ENCODE measurements around the gene NR1I3.
"Not testable (repeated sequence)": the region's sequence is repeated elsewhere in the genome, so short reads cannot be mapped to it uniquely, and the experiment has no call there.

Gene NR1I3

GRCh38 chr1:161260376-161261260 lies 22.6 kb upstream of the NR1I3 start:
- TF ChIP-seq, protein P1, sequence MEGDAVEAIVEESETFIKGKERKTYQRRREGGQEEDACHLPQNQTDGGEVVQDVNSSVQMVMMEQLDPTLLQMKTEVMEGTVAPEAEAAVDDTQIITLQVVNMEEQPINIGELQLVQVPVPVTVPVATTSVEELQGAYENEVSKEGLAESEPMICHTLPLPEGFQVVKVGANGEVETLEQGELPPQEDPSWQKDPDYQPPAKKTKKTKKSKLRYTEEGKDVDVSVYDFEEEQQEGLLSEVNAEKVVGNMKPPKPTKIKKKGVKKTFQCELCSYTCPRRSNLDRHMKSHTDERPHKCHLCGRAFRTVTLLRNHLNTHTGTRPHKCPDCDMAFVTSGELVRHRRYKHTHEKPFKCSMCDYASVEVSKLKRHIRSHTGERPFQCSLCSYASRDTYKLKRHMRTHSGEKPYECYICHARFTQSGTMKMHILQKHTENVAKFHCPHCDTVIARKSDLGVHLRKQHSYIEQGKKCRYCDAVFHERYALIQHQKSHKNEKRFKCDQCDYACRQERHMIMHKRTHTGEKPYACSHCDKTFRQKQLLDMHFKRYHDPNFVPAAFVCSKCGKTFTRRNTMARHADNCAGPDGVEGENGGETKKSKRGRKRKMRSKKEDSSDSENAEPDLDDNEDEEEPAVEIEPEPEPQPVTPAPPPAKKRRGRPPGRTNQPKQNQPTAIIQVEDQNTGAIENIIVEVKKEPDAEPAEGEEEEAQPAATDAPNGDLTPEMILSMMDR (IDR thresholded peaks at IDR 0.05; ENCODE audit: control insufficient read depth, insufficient read depth, low read depth, low read length, missing control alignments) = no peak
- H3K4me3 ChIP-seq (ENCODE audit: control insufficient read depth, low read depth, low read length) = no peak overlapping the region
- no peak for DNase-seq (ENCODE audit: low read depth)

- DNase-seq (ENCODE audit: low read depth) = no peak
- TF ChIP-seq, protein P1 (IDR thresholded peaks at IDR 0.05; ENCODE audit: control insufficient read depth, insufficient read depth, low read depth, low read length, missing control alignments) = no peak
- no peak overlapping the region for H3K4me3 ChIP-seq (ENCODE audit: control insufficient read depth, low read depth, low read length)
These were observed 21.8 kb upstream of the NR1I3 start for GRCh38 chr1:161259765-161260164.

- H3K4me3 ChIP-seq (ENCODE audit: control insufficient read depth, low read depth, low read length) = no peak overlapping the region
- TF ChIP-seq, protein P1 (IDR thresholded peaks at IDR 0.05; ENCODE audit: control insufficient read depth, insufficient read depth, low read depth, low read length, missing control alignments) = no peak
- DNase-seq (ENCODE audit: low read depth) = no peak
These were observed 21.3 kb upstream of the NR1I3 start for GRCh38 chr1:161259345-161259702.

DNA sequence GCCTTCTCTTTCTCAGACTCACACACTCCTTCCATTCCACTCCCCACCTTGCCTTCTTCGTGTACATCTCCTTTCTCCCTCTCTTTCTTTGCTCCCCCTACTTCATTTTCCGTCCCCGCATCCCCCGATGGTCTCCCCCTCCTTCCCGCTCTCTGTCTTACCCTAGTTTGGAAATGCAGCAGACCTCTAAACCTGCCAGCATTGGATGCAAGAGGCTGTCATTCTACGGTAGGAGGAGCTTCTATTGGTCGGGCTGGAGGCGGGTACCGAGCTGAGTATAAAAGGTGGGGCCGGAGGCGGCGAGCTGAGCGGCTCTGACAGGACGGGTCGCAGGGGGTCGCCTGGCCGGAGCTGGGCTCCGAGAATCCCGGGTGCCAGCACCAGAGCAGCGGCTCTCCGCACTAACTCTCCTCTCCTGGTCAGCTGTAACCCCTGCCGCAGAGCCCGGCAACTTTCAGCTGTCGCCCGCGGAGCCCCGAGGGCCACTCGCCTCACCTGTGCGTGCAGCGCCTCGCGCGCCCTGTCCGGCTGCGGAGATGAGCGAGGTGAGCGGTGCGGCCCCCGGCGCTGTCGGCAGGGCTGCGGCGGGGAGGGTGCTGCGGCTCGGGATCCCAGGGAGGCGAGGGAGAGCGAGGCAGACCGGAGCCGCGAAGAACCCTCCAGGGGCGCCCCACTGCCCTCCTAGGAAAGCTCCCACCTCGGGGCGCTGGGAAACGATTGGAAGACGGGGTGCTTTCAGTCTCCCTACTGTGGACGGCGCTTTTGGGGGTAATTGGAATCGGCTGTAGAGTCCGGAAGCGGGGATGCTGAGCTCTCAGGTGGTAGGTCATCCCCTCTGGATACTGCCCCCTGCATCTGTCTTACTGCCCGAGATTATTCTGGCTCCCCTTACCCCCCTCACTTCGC lies 20.7 kb upstream of the NR1I3 start, which contains the start of gene PCP4L1:
Gene PCP4L1 (plus strand): TSS at position 307 of the 906 bp plus-strand sequence. CDS start 230 bp downstream, at position 537.
- TF ChIP-seq, protein P1 (IDR thresholded peaks at IDR 0.05; ENCODE audit: control insufficient read depth, insufficient read depth, low read depth, low read length, missing control alignments) = no peak
- peak within 1 kb of the TSS; percentile 43 for H3K4me3 ChIP-seq (ENCODE audit: control insufficient read depth, low read depth, low read length)
- no peak for DNase-seq (ENCODE audit: low read depth)

- not testable (repeated sequence) for DNase-seq (ENCODE audit: low read depth); H3K4me3 ChIP-seq (ENCODE audit: control insufficient read depth, low read depth, low read length)
These were observed 19.1 kb upstream of the NR1I3 start for GRCh38 chr1:161257109-161257508.

DNA sequence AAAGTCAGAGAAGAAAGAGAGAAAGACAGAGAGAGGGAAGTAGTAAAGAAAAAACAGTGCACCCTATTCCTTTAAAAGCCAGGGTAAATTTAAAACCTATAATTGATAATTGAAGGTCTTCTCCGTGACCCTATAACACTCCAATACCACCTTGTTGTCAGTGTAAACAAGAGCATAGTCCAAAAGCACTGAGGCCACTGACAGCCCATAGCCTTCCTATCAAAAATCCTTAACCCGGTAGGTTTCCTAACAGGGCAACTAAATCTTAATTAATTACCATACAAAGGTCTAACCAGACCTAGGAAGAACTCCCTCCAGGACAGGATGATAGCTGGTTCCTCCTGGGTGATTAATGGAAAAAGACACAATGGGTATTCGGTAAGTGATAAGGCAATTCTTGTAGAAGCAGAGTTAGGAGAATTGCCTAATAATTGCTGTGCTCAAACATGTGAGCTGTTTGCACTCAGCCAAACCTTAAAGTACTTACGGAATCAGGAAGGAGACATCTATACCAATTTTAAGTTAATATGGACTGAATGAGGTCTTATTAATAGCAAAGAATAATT lies 18.0 kb upstream of the NR1I3 start:
- H3K4me3 ChIP-seq (ENCODE audit: control insufficient read depth, low read depth, low read length); DNase-seq (ENCODE audit: low read depth): not testable (repeated sequence)

DNA sequence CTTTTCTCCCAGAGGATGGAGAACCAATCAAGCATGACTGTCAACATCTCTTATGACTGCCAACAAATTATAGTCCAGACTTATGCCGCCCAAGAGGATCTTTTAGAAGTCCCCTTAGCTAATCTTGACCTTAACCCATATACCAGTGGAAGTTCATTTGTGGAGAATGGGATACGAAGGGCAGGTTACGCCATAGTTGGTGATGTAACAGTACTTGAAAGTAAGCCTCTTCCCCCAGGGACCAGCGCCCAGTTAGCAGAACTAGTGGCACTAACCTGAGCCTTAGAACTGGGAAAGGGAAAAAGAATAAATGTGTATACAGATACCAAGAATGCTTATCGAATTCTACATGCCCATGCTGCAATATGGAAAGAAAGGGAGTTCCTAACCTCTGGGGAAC lies 17.3 kb upstream of the NR1I3 start:
- not testable (repeated sequence) for H3K4me3 ChIP-seq (ENCODE audit: control insufficient read depth, low read depth, low read length); DNase-seq (ENCODE audit: low read depth)

DNA sequence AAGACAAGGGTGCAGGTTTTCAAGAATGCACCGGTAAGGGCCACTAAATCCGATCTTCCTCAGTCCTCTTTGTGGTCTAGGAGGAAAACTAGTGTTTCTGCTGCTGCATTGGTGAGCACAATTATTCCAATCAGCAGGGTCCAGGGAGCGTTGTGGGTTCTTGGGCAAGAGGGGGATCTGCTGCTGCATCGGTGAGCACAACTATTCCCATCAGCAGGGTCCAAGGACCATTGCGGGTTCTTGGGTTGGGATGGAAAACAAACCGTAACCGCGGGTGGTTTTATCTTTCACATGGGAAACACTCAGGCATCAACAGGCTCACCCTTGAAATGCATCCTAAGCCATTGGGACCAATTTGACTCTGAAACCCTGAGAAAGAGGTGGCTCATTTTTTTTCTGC lies 13.6 kb upstream of the NR1I3 start:
- no peak overlapping the region for H3K4me3 ChIP-seq (ENCODE audit: control insufficient read depth, low read depth, low read length)
- TF ChIP-seq, protein P1 (IDR thresholded peaks at IDR 0.05; ENCODE audit: control insufficient read depth, insufficient read depth, low read depth, low read length, missing control alignments) = no peak
- DNase-seq (ENCODE audit: low read depth) = no peak
